CD8-positive, alpha-beta memory T cell (primary cell): ENCODE data around the gene MYCN. TPM values are rescaled to one million over a fixed set of nuclear protein-coding genes. Genes with fewer than 3 reads are reported as not detected.
"Not testable (repeated sequence)": the region's sequence is repeated elsewhere in the genome, so short reads cannot be mapped to it uniquely, and the experiment has no call there.

Experiments used
- CTCF ChIA-PET: fragments of 350-600 bp; sonication (Branson Sonifier 250); formaldehyde crosslinking; loops from one replicate; lab custom pipeline; 2021; ENCODE audit warnings: antibody characterized with exemption; lab: Charles Lee
- POLR2A ChIA-PET: fragments of 350-600 bp; sonication (Branson Sonifier 250); formaldehyde crosslinking; loops from one replicate; lab custom pipeline; 2021; ENCODE audit warnings: antibody characterized with exemption; lab: Charles Lee
- DNase-seq, 5 donors: peaks; one replicate each; pipeline versions ENCODE4 v3.0.0 to v3.0.0-alpha.2; 2020 to 2022; ENCODE audit warnings: mixed read lengths in 1 of 5
- H3K27ac ChIP-seq: one replicate; pipeline ENCODE4 v1.7.0; 2013; ENCODE audit warnings: low read depth, mild to moderate bottlenecking, low read length, moderate library complexity
- H3K27me3 ChIP-seq: 2 replicates; pipeline ENCODE4 v1.7.0; 2013; ENCODE audit warnings: low read length, mild to moderate bottlenecking; ENCODE audit not compliant: insufficient read depth, poor library complexity, severe bottlenecking
- H3K36me3 ChIP-seq: 2 replicates; pipeline ENCODE4 v1.7.0; 2013; ENCODE audit warnings: mild to moderate bottlenecking, low read length, moderate library complexity; ENCODE audit not compliant: insufficient read depth
- H3K4me1 ChIP-seq: 2 replicates; pipeline ENCODE4 v1.7.0; 2013; ENCODE audit warnings: mild to moderate bottlenecking, low read length, moderate library complexity; ENCODE audit not compliant: insufficient read depth
- H3K4me3 ChIP-seq: 2 replicates; pipeline ENCODE4 v1.7.0; 2013; ENCODE audit warnings: mild to moderate bottlenecking, low read length
- H3K9me3 ChIP-seq: 2 replicates; pipeline ENCODE4 v1.7.0; 2013; ENCODE audit warnings: mild to moderate bottlenecking, low read length
- H3K27ac Mint-ChIP-seq, 8 donors: one replicate each; pipeline ENCODE4 v1.8.0; 2020 to 2021; ENCODE audit warnings: mixed read lengths in 8 of 8, mild to moderate bottlenecking in 6 of 8, inconsistent platforms in 3 of 8, moderate library complexity in 3 of 8
- H3K27me3 Mint-ChIP-seq, 2 donors: one replicate each; pipeline ENCODE4 v1.8.0; 2020 to 2021; ENCODE audit warnings: mixed read lengths in 2 of 2, mild to moderate bottlenecking in 1 of 2, moderate library complexity in 1 of 2
- H3K36me3 Mint-ChIP-seq, 3 donors: one replicate each; pipeline ENCODE4 v1.8.0; 2020 to 2021; ENCODE audit warnings: mixed read lengths in 3 of 3, inconsistent platforms in 1 of 3, mild to moderate bottlenecking in 1 of 3
- H3K4me1 Mint-ChIP-seq, 3 donors: one replicate each; pipeline ENCODE4 v1.8.0; 2020 to 2021; ENCODE audit warnings: mixed read lengths in 3 of 3, inconsistent platforms in 1 of 3, mild to moderate bottlenecking in 1 of 3
- H3K4me3 Mint-ChIP-seq, 7 donors: one replicate each; pipeline ENCODE4 v1.8.0; 2020 to 2021; ENCODE audit warnings: mixed read lengths in 7 of 7, mild to moderate bottlenecking in 6 of 7, moderate library complexity in 4 of 7, inconsistent platforms in 2 of 7
- H3K9me3 Mint-ChIP-seq, 5 donors: one replicate each; pipeline ENCODE4 v1.8.0; 2020 to 2022; ENCODE audit warnings: mixed read lengths in 5 of 5, mild to moderate bottlenecking in 3 of 5, moderate library complexity in 2 of 5, inconsistent platforms in 1 of 5
- polyA plus RNA-seq: library from polyadenylated mRNA; unstranded; fragments of 300-500 nt; fragmentation: Illumina TruSeq; gene quantifications from one replicate; pipeline ENCODE4 v1.2.3, GENCODE V29; 2021
- total RNA-seq, 2 experiments: library from RNA; stranded (reverse); gene quantifications; one replicate each; pipeline ENCODE4 v1.2.3, GENCODE V29; 2021

Gene MYCN
- total and polyA plus RNA-seq, 3 experiments from 2014 or later = not detected

DNA sequence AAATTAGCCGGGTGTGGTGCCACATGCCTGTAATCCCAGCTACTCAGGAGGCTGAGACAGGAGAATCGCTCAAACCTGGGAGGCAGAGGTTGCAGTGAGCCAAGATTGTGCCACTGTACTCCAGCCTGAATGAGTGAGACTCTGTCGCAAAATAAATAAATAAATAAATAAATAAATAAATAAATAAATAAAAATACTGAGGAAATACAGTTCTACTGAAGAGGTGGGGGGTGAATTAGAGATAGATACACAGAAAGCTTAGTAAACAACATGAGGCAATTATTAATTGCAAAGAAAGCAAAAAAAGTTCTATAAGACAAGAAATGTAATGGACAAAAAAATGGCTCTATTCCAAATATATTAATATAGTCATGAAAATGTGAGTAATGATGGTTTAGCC is 29.1 kb upstream of the MYCN start:
- H3K4me1 Mint-ChIP-seq, H3K4me1 ChIP-seq, H3K4me3 Mint-ChIP-seq, H3K27ac Mint-ChIP-seq, CTCF ChIA-PET, H3K27me3 ChIP-seq, H3K27me3 Mint-ChIP-seq, POLR2A ChIA-PET, H3K36me3 ChIP-seq, H3K9me3 ChIP-seq, H3K4me3 ChIP-seq, H3K9me3 Mint-ChIP-seq, DNase-seq, H3K36me3 Mint-ChIP-seq, H3K27ac ChIP-seq: not testable (repeated sequence)

DNA sequence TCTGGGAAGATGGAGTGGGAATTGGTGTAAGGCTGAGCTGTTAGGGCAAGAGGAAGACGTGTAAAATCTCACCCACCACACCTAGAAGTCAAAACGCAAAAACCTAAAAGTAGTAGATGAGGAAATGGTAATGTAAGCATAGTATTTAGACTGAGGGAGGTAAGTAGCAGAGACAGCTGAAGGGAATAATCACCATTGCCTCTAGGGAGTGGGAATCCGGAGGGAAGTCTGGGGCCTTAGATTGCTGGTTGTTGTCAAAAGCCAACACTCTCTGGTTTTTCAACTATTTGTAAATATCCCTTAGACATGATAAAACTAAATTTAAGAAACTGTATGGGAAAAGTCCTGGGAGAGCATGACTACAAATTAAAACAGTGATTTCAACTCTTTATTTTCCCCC is 28.7 kb upstream of the MYCN start:
- no peak overlapping the region for H3K4me3 ChIP-seq
- Mint-ChIP-seq H3K4me3 (no peak overlapping the region), H3K4me1 (no peaks in the 10 kb centered on the region), H3K27me3 (no peaks in the 10 kb centered on the region), H3K27ac (no peak overlapping the region), H3K9me3 (peaks cover 0 to 3% (median 0%) of the 10 kb centered on the region in 5 donors), H3K36me3 (no peaks in the 10 kb centered on the region)
- H3K4me1 ChIP-seq = no peaks in the 10 kb centered on the region
- H3K36me3 ChIP-seq = no peaks in the 10 kb centered on the region
- DNase-seq = no peak
- H3K9me3 ChIP-seq = no peaks in the 10 kb centered on the region
- ChIA-PET POLR2A (no interaction called here), CTCF (no interaction called here)
- H3K27ac ChIP-seq = no peak overlapping the region
- no peaks in the 10 kb centered on the region for H3K27me3 ChIP-seq

DNA sequence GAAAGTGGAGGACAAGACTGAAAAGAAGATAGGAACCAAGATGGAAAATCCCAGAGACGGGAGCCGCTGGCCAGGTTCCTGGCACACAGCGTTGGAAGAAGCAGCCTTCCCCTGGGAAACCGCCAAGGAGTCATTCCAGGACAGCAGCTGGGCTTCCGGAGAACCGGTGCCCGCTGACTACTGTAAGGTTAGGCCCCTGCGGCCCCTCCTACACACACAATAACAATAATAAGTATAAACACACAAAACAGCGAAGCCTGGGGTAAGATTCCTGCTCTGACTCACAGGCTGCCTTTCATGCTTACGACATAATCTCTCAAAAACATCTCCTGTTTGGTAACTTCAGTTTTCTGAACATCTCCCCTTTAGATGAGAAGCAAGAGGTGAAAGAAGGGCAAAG is 28.1 kb upstream of the MYCN start:
- no peaks in the 10 kb centered on the region for H3K27me3 ChIP-seq
- H3K27ac Mint-ChIP-seq = no peak overlapping the region

DNA sequence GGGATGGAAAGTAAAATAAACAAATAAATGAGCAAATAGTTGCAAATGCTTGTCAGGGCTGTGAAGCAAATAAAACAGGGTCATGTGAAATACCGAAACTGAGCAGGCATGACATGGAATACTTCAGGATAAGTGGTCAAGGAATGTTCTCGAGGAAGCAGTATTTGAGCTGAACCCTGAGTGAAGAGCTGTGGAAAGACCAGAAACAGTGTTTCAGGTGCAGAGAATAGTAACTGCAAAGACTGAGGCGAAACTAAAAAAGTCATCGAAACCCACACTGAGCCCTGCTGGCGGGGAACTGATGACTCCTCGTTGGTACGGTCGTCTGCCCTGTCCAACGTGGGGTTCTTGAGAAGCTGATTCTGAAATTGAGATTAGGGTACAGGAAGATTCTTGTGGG is 27.2 kb upstream of the MYCN start:
- Mint-ChIP-seq H3K27ac (no peak overlapping the region), H3K27me3 (no peaks in the 10 kb centered on the region), H3K4me1 (no peaks in the 10 kb centered on the region), H3K4me3 (no peak overlapping the region), H3K36me3 (no peaks in the 10 kb centered on the region), H3K9me3 (peaks cover 0 to 2% (median 0%) of the 10 kb centered on the region in 5 donors)
- H3K36me3 ChIP-seq = no peaks in the 10 kb centered on the region
- no peak overlapping the region for H3K27ac ChIP-seq
- no peak overlapping the region for H3K4me3 ChIP-seq
- H3K9me3 ChIP-seq = no peaks in the 10 kb centered on the region
- ChIA-PET CTCF (no interaction called here), POLR2A (no interaction called here)
- H3K4me1 ChIP-seq = no peaks in the 10 kb centered on the region
- no peaks in the 10 kb centered on the region for H3K27me3 ChIP-seq
- DNase-seq = no peak

More for the DNA sequence above, 28.1 kb upstream of the MYCN start:
- Mint-ChIP-seq H3K4me1 (no peaks in the 10 kb centered on the region), H3K4me3 (no peak overlapping the region), H3K27me3 (no peaks in the 10 kb centered on the region), H3K36me3 (no peaks in the 10 kb centered on the region), H3K9me3 (peaks cover 0 to 3% (median 0%) of the 10 kb centered on the region in 5 donors)
- no peak overlapping the region for H3K27ac ChIP-seq
- POLR2A ChIA-PET = no interaction called here
- H3K9me3 ChIP-seq = no peaks in the 10 kb centered on the region
- CTCF ChIA-PET = no interaction called here
- H3K36me3 ChIP-seq = no peaks in the 10 kb centered on the region
- no peaks in the 10 kb centered on the region for H3K4me1 ChIP-seq
- H3K4me3 ChIP-seq = no peak overlapping the region
- no peak for DNase-seq

DNA sequence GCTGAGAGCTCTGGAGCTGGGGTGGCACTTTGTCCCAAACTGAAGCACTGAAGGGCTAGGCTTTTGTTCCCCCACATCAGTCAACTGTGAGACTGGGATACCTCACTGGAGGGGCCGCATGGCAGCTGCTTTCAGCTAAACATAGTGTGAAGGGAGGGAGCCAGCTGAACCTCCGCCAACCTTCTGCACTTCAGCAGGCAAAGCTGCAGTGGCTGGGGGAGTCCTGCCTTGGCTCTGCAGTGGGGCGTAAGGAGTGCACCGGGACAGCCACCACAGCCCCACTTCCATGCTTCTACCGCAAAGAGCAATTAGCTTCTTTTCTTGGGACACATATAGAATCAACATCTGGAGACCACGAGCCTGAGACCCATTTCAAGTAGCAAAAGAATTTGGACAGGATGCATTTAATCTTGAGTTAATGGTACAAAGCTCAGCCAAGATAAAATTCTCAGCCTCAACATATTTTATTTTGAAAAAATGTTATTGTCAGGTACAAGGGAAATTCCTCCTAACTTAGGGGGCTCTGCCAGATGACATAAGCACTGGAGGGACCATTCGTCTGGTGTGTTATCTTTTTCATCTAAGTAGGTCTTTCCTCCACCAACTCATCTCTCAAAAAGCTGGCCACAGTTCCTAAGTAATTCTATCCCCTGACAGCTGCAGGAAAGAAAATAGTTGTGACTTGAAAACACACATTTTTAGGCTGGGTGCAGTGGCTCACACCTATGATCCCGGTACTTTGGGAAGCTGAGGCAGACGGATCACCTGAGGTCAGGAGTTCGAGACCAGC is 25.6 kb upstream of the MYCN start:
- H3K9me3 Mint-ChIP-seq = peaks cover 0 to 3% (median 0%) of the 10 kb centered on the region in 5 donors
- no peak overlapping the region for H3K4me3 Mint-ChIP-seq
- DNase-seq = no peak
- H3K4me1 Mint-ChIP-seq = no peaks in the 10 kb centered on the region
- ChIA-PET CTCF (no interaction called here), POLR2A (no interaction called here)
- H3K36me3 Mint-ChIP-seq = no peaks in the 10 kb centered on the region
- H3K36me3 ChIP-seq = no peaks in the 10 kb centered on the region
- H3K27ac ChIP-seq = no peak overlapping the region
- no peak overlapping the region for H3K4me3 ChIP-seq
- H3K27ac Mint-ChIP-seq = no peak overlapping the region
- H3K27me3 Mint-ChIP-seq = no peaks in the 10 kb centered on the region
- H3K9me3 ChIP-seq = no peaks in the 10 kb centered on the region
- no peaks in the 10 kb centered on the region for H3K27me3 ChIP-seq
- H3K4me1 ChIP-seq = no peaks in the 10 kb centered on the region

DNA sequence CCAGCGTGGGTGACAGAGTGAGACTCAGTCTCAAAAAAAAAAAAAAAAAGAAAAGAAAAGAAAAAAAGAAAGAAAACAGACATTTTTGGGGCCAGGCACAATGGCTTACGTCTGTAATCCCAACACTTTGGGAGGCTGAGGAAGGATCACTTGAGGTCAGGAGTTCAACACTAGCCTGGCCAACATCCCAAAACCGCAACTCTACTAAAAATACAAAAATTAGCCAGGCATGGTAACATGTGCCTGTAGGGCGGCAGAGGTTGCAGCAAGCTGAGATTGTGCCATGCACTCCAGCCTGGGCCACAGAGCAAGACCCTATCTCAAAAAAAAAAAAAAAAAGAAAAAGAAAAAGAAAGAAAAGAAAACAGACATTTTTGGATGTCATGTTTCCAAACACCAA is 24.8 kb upstream of the MYCN start:
- H3K27me3 Mint-ChIP-seq, H3K27me3 ChIP-seq, H3K4me3 Mint-ChIP-seq, CTCF ChIA-PET, H3K36me3 ChIP-seq, H3K9me3 Mint-ChIP-seq, POLR2A ChIA-PET, DNase-seq, H3K27ac Mint-ChIP-seq, H3K4me1 Mint-ChIP-seq, H3K4me1 ChIP-seq, H3K4me3 ChIP-seq, H3K9me3 ChIP-seq, H3K27ac ChIP-seq, H3K36me3 Mint-ChIP-seq: not testable (repeated sequence)

DNA sequence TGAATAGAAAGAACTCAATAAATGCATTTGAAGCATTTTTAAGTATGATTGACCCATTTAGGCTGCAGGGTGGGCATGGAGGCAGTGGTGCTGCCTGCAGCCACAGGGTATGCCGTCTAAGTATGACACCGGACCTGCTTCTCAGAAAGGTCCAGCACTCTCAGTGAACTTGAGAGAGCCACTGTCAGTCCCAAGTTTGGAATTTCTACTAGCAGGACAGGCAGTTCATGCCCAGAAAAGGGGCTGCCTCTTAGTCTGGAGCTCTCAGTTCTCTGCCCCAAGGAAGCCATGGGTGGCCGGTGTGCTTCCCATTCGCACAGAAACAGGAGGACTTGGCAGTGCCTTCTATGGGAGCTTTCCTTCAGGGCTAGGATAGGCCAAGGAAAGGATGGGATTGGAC is 24.0 kb upstream of the MYCN start:
- peaks cover 0 to 3% (median 0%) of the 10 kb centered on the region in 5 donors for H3K9me3 Mint-ChIP-seq
- CTCF ChIA-PET = no interaction called here
- H3K36me3 ChIP-seq = no peaks in the 10 kb centered on the region
- no peak overlapping the region for H3K27ac Mint-ChIP-seq
- H3K36me3 Mint-ChIP-seq = no peaks in the 10 kb centered on the region
- H3K4me3 ChIP-seq = no peak overlapping the region
- H3K27me3 Mint-ChIP-seq = no peaks in the 10 kb centered on the region
- no peak overlapping the region for H3K4me3 Mint-ChIP-seq
- H3K4me1 ChIP-seq = no peaks in the 10 kb centered on the region
- no peaks in the 10 kb centered on the region for H3K27me3 ChIP-seq
- DNase-seq = no peak
- no peaks in the 10 kb centered on the region for H3K9me3 ChIP-seq
- POLR2A ChIA-PET = no interaction called here
- H3K4me1 Mint-ChIP-seq = no peaks in the 10 kb centered on the region
- no peak overlapping the region for H3K27ac ChIP-seq

DNA sequence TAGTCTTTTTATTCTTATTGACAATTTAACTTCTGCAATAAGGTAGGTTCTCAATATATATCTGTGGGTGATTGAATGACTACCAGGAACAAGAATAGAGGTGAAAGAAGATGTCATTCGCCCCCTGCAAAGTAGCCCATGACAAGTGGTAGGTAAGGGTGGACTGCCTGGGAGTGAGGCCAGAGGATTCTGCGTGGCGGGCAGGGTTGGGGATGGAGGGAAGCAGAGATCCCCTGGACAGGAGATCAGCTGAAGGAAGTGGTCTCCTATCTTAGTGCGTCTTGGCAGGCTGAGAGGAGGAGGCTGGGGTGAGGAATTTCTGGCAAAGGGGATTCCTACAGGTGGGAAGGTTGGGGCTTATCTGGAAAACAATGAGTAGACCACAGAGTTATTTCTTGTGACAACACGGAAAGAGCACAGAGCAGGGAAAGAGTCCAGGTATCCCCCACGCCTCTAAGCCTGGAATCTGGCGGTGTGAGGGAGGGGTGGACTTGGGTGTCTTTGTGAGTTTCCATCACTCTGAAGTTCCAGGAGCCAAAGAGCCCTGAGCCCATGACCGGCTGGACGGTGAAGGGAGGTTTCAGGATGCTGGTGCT is 21.5 kb upstream of the MYCN start:
- peaks cover 0 to 6% (median 0%) of the 10 kb centered on the region in 5 donors for H3K9me3 Mint-ChIP-seq
- Histone ChIP-seq H3K27ac (no peak overlapping the region), H3K27me3 (no peaks in the 10 kb centered on the region), H3K4me3 (no peak overlapping the region), H3K36me3 (no peaks in the 10 kb centered on the region), H3K9me3 (no peaks in the 10 kb centered on the region), H3K4me1 (no peaks in the 10 kb centered on the region)
- ChIA-PET CTCF (no interaction called here), POLR2A (no interaction called here)
- H3K4me3 Mint-ChIP-seq = no peak overlapping the region
- no peak overlapping the region for H3K27ac Mint-ChIP-seq
- no peaks in the 10 kb centered on the region for H3K27me3 Mint-ChIP-seq
- no peaks in the 10 kb centered on the region for H3K36me3 Mint-ChIP-seq
- no peaks in the 10 kb centered on the region for H3K4me1 Mint-ChIP-seq
- no peak for DNase-seq
